K562 (cell line): Measurements from ENCODE around the gene MAP3K6. TPM values are rescaled to one million over a fixed set of nuclear protein-coding genes. Genes with fewer than 3 reads are reported as not detected.

Source experiments
- CCAR2 ChIP-seq: fragments of 200-400 bp; formaldehyde crosslinking; IDR thresholded peaks from 2 replicates; pipeline ENCODE4 v1.6.1; 2017; ENCODE audit warnings: mild to moderate bottlenecking, low read depth, low read length
- ELK1 ChIP-seq: sonication (generic); formaldehyde crosslinking; IDR thresholded peaks from 2 replicates; pipeline ENCODE4 v1.8.1; 2022; ENCODE audit warnings: missing genetic modification reagents
- ESRRA ChIP-seq: fragments of 450-650 bp; IDR thresholded peaks from 2 replicates; pipeline ENCODE4 v1.6.1; 2014; ENCODE audit warnings: low read depth, mild to moderate bottlenecking, moderate library complexity, borderline replicate concordance
- GATAD2B ChIP-seq: fragments of 450-650 bp; IDR thresholded peaks from 2 replicates; pipeline ENCODE4 v1.6.1; 2017; ENCODE audit warnings: mild to moderate bottlenecking, borderline replicate concordance
- KDM4B ChIP-seq, 2 experiments: fragments of 450-650 bp in 1 of 2; sonication (generic) in 1 of 2; IDR thresholded peaks; 2 replicates each; pipeline ENCODE4 v1.6.1; 2016 to 2017; ENCODE audit warnings: borderline replicate concordance in 2 of 2, antibody characterized with exemption in 1 of 2, low read depth in 1 of 2, mild to moderate bottlenecking in 1 of 2
- SNRNP70 ChIP-seq: fragments of 200-400 bp; formaldehyde crosslinking; optimal IDR thresholded peaks from 2 replicates; pipeline ENCODE3; 2017; ENCODE audit warnings: low read depth, low read length
- ZFP1 ChIP-seq: fragments of 450-650 bp; formaldehyde crosslinking; IDR thresholded peaks from 2 replicates; pipeline ENCODE4 v1.4.0; 2020; ENCODE audit warnings: mild to moderate bottlenecking, mixed read lengths
- ZNF347 ChIP-seq: fragments of 450-650 bp; formaldehyde crosslinking; IDR thresholded peaks from 2 replicates; pipeline ENCODE4 v1.4.0; 2020; ENCODE audit warnings: low read depth, mild to moderate bottlenecking, moderate library complexity
- ZNF512 ChIP-seq: IDR thresholded peaks from 2 replicates; pipeline ENCODE4 v1.6.1; 2016; ENCODE audit warnings: missing genetic modification characterization, missing compliant biosample characterization
- ZNF592 ChIP-seq: fragments of 450-650 bp; IDR thresholded peaks from 2 replicates; pipeline ENCODE4 v1.6.1; 2017; ENCODE audit warnings: antibody characterized with exemption, mild to moderate bottlenecking
- polyA plus RNA-seq, 8 experiments: library from polyadenylated mRNA; depleted of rRNA in 4 of 8; stranded (reverse) in 5 of 8; unstranded in 3 of 8; fragments of >200 nt; fragmentation: Nextera tagmentation in 2 of 8; fragmentation: Illumina TruSeq in 1 of 8; extraction: Ambion mirVana in 2 of 8; extraction: Trizol in 1 of 8; gene quantifications; 2 replicates each; pipeline versions ENCODE4 v1.2.1 to v1.2.3, GENCODE V29; 2011 to 2014; ENCODE audit warnings: inconsistent platforms in 1 of 8, missing spikeins in 1 of 8
- total RNA-seq, 7 experiments: library from RNA; depleted of rRNA in 6 of 7; stranded (reverse); fragments of >200 nt in 6 of 7; fragmentation: Illumina TruSeq in 2 of 7; extraction: Trizol in 2 of 7; gene quantifications; 2 replicates each; pipeline versions ENCODE4 v1.2.1 to v1.2.3, GENCODE V29; 2011 to 2021; ENCODE audit warnings: low replicate concordance in 1 of 7

Gene MAP3K6
- total and polyA plus RNA-seq, 9 of the 15 experiments (the other 6 are each of a cell fraction or from before 2014, with no cell fraction given) = 0.99 to 21.9 (median 7.0) TPM

- TF ChIP-seq ZNF512 (tag) (no peak), SNRNP70 (no peak), ZFP1 (CRISPR knock-in tag) (no peak), GATAD2B (no peak), ELK1 (no peak), ZNF592 (no peak), ESRRA (no peak), ZNF347 (CRISPR knock-in tag) (no peak), CCAR2 (no peak), KDM4B (IDR thresholded peaks at IDR 0.05; ENCODE audit: borderline replicate concordance in 2 of 2, low read depth in 1 of 2) (no peak)
Measured at GRCh38 chr1:27392778-27393635, 26.2 kb upstream of the MAP3K6 start (continued).
